ENCODE measurements around the gene PHLPP1. TPM values are rescaled to one million over a fixed set of nuclear protein-coding genes. Genes with fewer than 3 reads are reported as not detected.

Gene PHLPP1
- total RNA-seq, 1 experiment from 2014 or later, result 14.7 TPM

DNA sequence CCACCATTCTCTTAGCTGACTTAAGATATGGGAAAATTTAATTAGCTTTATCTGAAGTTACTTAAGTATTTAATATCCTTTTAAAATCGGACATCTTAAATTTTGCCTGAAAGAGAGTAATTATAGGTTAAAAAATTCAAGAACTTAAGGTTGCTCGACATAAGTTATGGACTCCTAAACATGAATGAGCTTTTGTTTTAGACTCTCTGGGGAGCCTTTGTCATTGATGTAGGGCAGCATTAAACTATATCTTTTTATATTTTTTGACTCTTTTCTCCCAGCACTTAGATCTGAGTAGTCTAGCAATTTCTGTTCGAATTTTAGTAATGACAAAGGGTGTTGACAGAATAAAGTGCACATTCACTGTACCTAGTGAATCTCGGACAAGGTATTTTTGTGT, 4.7 kb downstream of the PHLPP1 start:
- H3K27ac ChIP-seq (ENCODE audit: low read depth, low read length), result no peak overlapping the region
- H3K9me2 ChIP-seq (ENCODE audit: insufficient read depth), result no peaks in the 10 kb centered on the region
- H3K4me2 ChIP-seq (ENCODE audit: low read length), result no peak overlapping the region
- no peaks in the 10 kb centered on the region for H3K9me3 ChIP-seq (ENCODE audit: control insufficient read depth in 1 of 2, insufficient read depth in 1 of 2, low read depth in 1 of 2, low read length in 2 of 2)
- CTCF ChIA-PET, result no interaction called here
- peaks cover 69% of the 10 kb centered on the region for H3K79me2 ChIP-seq (ENCODE audit: insufficient read depth, low read length)
- DNase-seq (ENCODE audit: low read depth, low spot score) (no peak), ATAC-seq (no peak)
- peaks cover 8 to 20% of the 10 kb centered on the region in 2 experiments; a peak in 3 of 4 replicates for H3K4me1 ChIP-seq (ENCODE audit: control insufficient read depth in 1 of 2, insufficient read depth in 2 of 2, low read length in 2 of 2)
- no peak overlapping the region for H3K4me3 ChIP-seq (replicated peaks in 1 of 2; ENCODE audit: low read depth in 1 of 2, low read length in 2 of 2)
- H3K9ac ChIP-seq (ENCODE audit: low read length), result no peak overlapping the region
- no peaks in the 10 kb centered on the region for H4K20me1 ChIP-seq (ENCODE audit: insufficient read depth)
- no peak overlapping the region for H2AFZ ChIP-seq (ENCODE audit: low read depth, low read length, poor library complexity, severe bottlenecking)
- POLR2A ChIA-PET, result interaction anchor here (1.1 kb wide), 1 partner anchor 22 kb away, joined by 3 read pairs; no protein-coding TSS in a partner anchor
- RAD21 ChIA-PET (ENCODE audit: low non-redundant PET in 1 of 2, low total read pairs in 2 of 2, uncharacterized antibody in 2 of 2, unreplicated experiment in 2 of 2), result no interaction called here
- H3K36me3 ChIP-seq (ENCODE audit: control insufficient read depth in 1 of 2, insufficient read depth in 2 of 2, low read length in 2 of 2), result no peaks in the 10 kb centered on the region
- no TSS peak for BruUV-seq (replicated peaks)
- TF ChIP-seq ZFX (IDR thresholded peaks at IDR 0.05), result no peak
- TF ChIP-seq EZH2 (IDR thresholded peaks at IDR 0.05), result no peak
- intact Hi-C loops (cut with micrococcal nuclease), result no loop called here
- H3K27me3 ChIP-seq (ENCODE audit: insufficient read depth, low read length), result no peaks in the 10 kb centered on the region

DNA sequence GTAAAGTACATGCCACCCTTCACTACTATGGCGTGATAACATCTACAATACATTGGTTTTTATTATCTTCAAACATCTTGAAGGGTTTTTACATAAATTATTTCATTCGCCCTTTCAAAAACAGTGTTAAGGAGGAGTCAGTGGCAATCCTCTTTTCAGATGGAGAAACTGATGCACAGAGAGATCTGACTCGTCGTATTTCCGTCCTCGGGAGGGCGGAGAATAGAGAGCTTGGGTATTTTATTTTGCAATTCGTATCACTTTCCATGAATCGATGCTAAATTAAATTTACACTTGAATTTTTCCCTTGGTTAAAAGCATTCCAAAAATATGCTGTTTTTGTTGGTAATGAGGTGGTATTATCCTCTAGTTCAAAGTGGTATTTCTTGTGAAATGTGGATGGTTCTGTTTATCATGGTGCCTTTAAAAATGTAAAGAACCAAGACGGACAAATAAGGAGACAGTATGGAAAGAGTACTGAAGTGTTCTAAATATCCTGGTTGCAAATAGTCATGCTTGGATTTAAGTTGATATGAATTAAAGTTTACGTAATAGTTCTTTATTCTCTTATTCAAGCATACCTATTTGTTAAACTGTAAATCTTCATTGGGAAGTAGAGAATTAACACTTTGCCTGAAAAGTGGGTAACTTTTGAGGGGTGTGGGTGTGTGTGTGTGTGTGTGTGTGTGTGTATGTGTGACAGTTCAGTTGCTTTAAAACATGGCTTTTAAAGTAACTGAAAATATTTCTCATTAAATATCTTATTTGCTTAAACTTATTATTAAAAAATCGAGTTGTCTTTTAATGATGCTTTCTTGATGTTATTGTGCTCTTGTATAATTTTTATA, 5.6 kb downstream of the PHLPP1 start:
- Histone ChIP-seq H4K20me1 (ENCODE audit: insufficient read depth) (no peaks in the 10 kb centered on the region), H2AFZ (ENCODE audit: low read depth, low read length, poor library complexity, severe bottlenecking) (no peak overlapping the region), H3K79me2 (ENCODE audit: insufficient read depth, low read length) (peaks cover 73% of the 10 kb centered on the region), H3K36me3 (ENCODE audit: control insufficient read depth in 1 of 2, insufficient read depth in 2 of 2, low read length in 2 of 2) (no peaks in the 10 kb centered on the region), H3K9me3 (ENCODE audit: control insufficient read depth in 1 of 2, insufficient read depth in 1 of 2, low read depth in 1 of 2, low read length in 2 of 2) (no peaks in the 10 kb centered on the region), H3K4me1 (ENCODE audit: control insufficient read depth in 1 of 2, insufficient read depth in 2 of 2, low read length in 2 of 2) (peaks cover 8 to 18% of the 10 kb centered on the region in 2 experiments; a peak in 3 of 4 replicates), H3K4me2 (ENCODE audit: low read length) (no peak overlapping the region), H3K27me3 (ENCODE audit: insufficient read depth, low read length) (no peaks in the 10 kb centered on the region), H3K9me2 (ENCODE audit: insufficient read depth) (no peaks in the 10 kb centered on the region), H3K4me3 (replicated peaks in 1 of 2; ENCODE audit: low read depth in 1 of 2, low read length in 2 of 2) (no peak overlapping the region), H3K27ac (ENCODE audit: low read depth, low read length) (no peak overlapping the region), H3K9ac (ENCODE audit: low read length) (no peak overlapping the region)
- BruUV-seq (replicated peaks), result no TSS peak
- ChIA-PET RAD21 (ENCODE audit: low non-redundant PET in 1 of 2, low total read pairs in 2 of 2, uncharacterized antibody in 2 of 2, unreplicated experiment in 2 of 2) (no interaction called here), CTCF (no interaction called here), POLR2A (no interaction called here)
- no peak for ATAC-seq
- TF ChIP-seq ATF3 (IDR thresholded peaks at IDR 0.05) (no peak), CEBPB (IDR thresholded peaks at IDR 0.05; ENCODE audit: low read depth) (no peak), TCF7L2 (IDR thresholded peaks at IDR 0.05; ENCODE audit: borderline replicate concordance, extremely low read depth, insufficient read depth, insufficient read length) (no peak), SRF (IDR thresholded peaks at IDR 0.05; ENCODE audit: low read depth) (no peak), RAD21 (IDR thresholded peaks at IDR 0.05; ENCODE audit: low read depth) (no peak), FOSL1 (IDR thresholded peaks at IDR 0.05; ENCODE audit: low read depth) (no peak), POLR2A (IDR thresholded peaks at IDR 0.05; ENCODE audit: borderline replicate concordance, extremely low read depth, insufficient read depth, insufficient read length) (no peak), ZBTB33 (IDR thresholded peaks at IDR 0.05; ENCODE audit: extremely low read depth, insufficient replicate concordance, low read length) (no peak), ELF1 (IDR thresholded peaks at IDR 0.05; ENCODE audit: borderline replicate concordance, low read depth) (no peak), JUND (IDR thresholded peaks at IDR 0.05) (no peak), REST (IDR thresholded peaks at IDR 0.05; ENCODE audit: low read depth) (no peak), CBX3 (IDR thresholded peaks at IDR 0.05; ENCODE audit: low read depth) (no peak)
- no peak for DNase-seq (ENCODE audit: low read depth, low spot score)
- intact Hi-C loops (cut with micrococcal nuclease), result no loop called here

All from HCT116 (cell line).